Measurements from ENCODE around the gene KRTAP4-6.

KRTAP4-6 gene

DNA sequence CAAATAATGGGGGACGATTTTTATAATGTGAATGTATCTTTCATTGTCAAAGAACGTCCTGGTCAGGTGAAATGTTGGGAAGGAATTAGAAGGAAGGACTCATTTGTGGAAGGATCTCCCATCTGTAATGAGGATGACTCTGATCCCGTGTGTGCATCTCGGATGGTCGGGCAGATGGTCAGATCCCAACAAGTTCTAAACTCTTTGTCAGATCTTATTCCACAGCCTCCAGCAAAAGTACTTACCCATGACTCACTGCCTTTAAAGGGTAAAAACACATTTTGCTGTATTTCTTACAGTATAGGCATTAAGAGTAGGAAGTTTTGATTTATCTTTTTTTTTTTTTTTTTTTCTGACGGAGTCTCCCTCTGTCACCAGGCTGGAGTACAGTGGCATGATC lies 41.9 kb downstream of the KRTAP4-6 start:
- TF ChIP-seq CTCF (IDR thresholded peaks at IDR 0.05; ENCODE audit: low read depth, low read length) = no peak
- DNase-seq (ENCODE audit: low read depth in 2 of 2) = no peak
- no peak overlapping the region for H3K4me3 ChIP-seq (replicated peaks in 1 of 2; ENCODE audit: low read depth in 2 of 2, low read length in 2 of 2)

- no peak for DNase-seq (ENCODE audit: low read depth in 2 of 2)
- no peak within 1 kb of the TSS for H3K4me3 ChIP-seq (replicated peaks in 1 of 2; ENCODE audit: low read depth in 2 of 2, low read length in 2 of 2)
- TF ChIP-seq CTCF (IDR thresholded peaks at IDR 0.05; ENCODE audit: low read depth, low read length) = no peak
Measured at GRCh38 chr17:41098042-41098441, 42.3 kb downstream of the KRTAP4-6 start, which contains the start of gene KRTAP4-8. Gene KRTAP4-8, minus strand, starts transcription at chr17:41098142. Its CDS starts 58 bp downstream, at chr17:41098084.

- no peak overlapping the region for H3K4me3 ChIP-seq (replicated peaks in 1 of 2; ENCODE audit: low read depth in 2 of 2, low read length in 2 of 2)
- no peak for DNase-seq (ENCODE audit: low read depth in 2 of 2)
- no peak for TF ChIP-seq CTCF (IDR thresholded peaks at IDR 0.05; ENCODE audit: low read depth, low read length)
Measured at GRCh38 chr17:41096055-41096454, 44.3 kb downstream of the KRTAP4-6 start.
